D721Med (cell line): ENCODE measurements around the gene MT1H.
A peak's percentile ranks its signal among the peaks of the same experiment; 100 is the strongest.
"Not testable (repeated sequence)": the region's sequence is repeated elsewhere in the genome, so short reads cannot be mapped to it uniquely, and the experiment has no call there.

ENCODE experiments used
- DNase-seq: peaks from one replicate; pipeline ENCODE4 v3.0.0; 2011; ENCODE audit warnings: low spot score; ENCODE audit not compliant: insufficient read length
- FAIRE-seq: peaks from 2 replicates; lab custom pipeline; 2011; peaks lifted over from hg19 to GRCh38; lab: Jason Lieb, UNC
- CTCF ChIP-seq: IDR thresholded peaks from 2 replicates; pipeline ENCODE4 v1.5.1; 2012; ENCODE audit warnings: mild to moderate bottlenecking, control low read depth; ENCODE audit not compliant: insufficient read depth; ENCODE audit errors: missing control alignments

The MT1H gene

GRCh38 chr16:56669840-56670619 is 416 bp downstream of the MT1H start:
- FAIRE-seq (no peak), DNase-seq (no peak)
- TF ChIP-seq CTCF = no peak

DNA sequence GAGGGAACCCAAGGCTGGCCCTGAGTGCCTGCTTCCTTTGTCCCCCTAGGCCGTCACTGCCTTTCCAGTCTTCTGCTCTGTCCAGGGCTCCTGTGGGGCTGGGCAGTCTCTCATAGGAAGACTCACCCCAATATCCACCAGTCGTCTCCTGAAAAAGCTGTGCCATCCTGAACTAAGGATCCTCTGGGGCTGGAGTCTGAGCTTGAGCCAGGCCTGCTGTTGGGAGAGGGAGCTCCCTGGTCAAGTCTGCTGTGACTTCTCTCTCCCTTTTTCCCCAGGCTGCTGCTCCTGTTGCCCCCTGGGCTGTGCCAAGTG is 963 bp downstream of the MT1H start:
- DNase-seq (no peak), FAIRE-seq (no peak)
- no peak for TF ChIP-seq CTCF

DNA sequence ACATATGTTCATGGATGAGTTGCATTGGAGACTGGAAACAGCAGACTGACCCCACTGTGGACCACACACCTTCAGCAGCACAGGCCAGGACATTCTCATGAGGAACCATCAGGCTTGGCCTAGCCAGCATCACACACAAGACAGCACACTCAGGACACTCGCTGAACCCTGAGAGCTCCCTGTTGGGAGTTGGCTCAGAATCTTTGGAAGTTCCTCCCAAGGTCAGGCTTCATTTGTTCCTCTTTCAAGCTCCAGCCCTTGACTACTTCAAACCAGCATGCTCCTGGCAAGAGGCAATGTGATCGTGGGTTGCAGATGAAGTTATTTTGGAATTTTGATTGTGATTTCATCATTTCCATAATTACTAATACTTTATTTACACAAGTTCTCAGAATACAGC is 2.1 kb downstream of the MT1H start:
- not testable (repeated sequence) for DNase-seq, FAIRE-seq

DNA sequence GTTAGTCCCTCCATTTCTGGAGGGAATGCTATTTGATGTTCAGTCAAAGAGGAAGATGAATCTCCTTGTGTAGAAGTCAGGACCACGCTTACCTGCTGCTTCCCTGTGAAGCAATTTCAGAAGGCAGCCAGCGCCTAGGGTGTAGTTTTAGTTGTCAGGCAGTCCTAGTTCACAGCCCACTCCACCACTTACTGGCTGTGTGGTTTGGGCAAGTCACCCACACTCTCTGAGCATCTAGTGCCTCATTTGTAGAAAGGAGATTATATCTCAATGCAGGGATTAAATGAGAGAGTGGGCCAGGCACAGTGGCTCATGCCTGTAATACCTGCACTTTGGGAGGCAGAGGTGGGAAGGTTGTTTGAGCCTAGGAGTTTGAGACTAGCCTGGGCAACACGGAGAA is 2.6 kb downstream of the MT1H start:
- FAIRE-seq, DNase-seq: not testable (repeated sequence)

DNA sequence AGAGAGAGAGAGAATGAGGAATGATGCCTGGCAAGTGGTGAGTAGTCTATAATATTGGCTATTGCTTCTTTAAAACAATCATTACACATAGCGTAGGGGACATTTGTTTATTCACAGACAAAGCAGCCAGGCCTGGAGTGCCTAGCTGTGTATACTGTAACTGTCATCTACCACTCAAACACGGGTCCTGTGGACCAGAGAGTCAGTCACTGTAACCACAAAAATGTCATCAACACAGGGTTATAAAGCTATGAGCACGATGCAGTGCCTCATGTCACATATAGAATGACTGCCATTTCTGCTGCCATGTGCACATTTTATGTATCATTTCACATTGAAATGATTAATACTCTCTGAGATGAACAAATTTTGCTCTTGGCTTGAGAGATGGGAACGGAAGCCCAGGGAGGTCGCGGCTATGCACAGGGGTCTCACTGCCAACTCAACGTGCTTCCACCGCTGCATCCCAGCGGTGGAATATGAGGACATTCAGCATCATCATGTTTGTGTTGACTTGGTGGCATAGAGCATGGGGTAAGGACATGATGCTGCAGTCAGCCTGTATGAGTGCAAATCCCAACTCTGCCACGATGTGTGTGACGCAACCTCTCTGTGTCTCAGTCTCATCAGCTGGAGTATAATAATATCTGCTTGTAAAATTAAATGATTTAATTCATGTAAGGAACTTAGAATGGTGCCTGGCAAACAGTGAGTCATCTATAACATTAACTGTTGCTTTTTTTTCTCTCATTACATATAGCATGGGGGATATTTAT is 3.3 kb downstream of the MT1H start:
- no peak for TF ChIP-seq CTCF
- DNase-seq (no peak), FAIRE-seq (no peak)

- DNase-seq (no peak), FAIRE-seq (no peak)
- TF ChIP-seq CTCF = peak; percentile 49
These were observed 4.3 kb downstream of the MT1H start for GRCh38 chr16:56673921-56674320.

DNA sequence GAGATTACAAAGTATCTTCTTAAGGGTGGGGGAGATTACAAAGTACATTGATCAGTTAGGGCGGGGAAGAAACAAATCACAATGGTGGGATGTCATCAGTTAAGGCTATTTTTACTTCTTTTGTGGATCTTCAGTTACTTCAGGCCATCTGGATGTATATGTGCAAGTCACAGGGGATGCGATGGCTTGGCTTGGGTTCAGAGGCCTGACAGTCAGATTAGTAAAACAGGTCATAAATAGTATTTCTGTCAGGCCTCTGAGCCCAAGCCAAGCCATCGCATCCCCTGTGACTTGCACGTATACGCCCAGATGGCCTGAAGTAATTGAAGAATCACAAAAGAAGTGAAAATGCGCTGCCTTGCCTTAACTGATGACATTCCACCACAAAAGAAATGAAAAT is 5.0 kb downstream of the MT1H start:
- not testable (repeated sequence) for FAIRE-seq, DNase-seq

DNA sequence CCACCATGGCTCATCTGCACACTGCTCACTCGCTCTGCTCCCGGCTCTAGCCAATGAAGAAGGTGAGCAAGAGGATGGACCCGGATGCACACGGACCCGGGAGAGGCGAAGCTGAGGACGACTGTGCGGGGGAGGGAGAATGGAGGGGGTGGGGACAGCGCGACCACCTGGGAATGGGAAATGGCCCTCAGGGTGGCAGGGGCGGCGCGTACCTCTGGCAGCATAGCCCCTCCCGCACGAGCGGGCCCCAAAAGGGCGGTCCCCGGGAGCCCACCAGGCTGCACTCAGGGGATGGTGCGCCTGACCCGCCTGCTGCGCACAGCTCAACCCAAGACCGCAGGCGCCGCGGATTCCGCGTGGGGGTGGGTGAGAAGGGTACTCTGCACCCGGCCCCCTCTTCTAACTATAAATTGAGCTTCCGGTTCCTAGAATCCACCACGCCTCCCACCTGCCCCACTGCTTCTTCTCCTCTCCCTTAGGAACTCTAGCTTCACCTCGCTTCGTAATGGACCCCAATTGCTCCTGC is 6.1 kb downstream of the MT1H start:
- no peak for DNase-seq
- no peak for FAIRE-seq

More for the DNA sequence above, 6.1 kb downstream of the MT1H start:
- TF ChIP-seq CTCF = no peak
